ENCODE results near the gene SLC26A6.

The SLC26A6 gene

GRCh38 chr3:48595526-48596121, 39.6 kb downstream of the SLC26A6 start:
- DNase-seq (ENCODE audit: low read depth) = peak; percentile 72

GRCh38 chr3:48595075-48595525, 40.2 kb downstream of the SLC26A6 start, which contains the start of gene COL7A1:
Gene COL7A1 (minus strand): TSS chr3:48595329. CDS start chr3:48595159, 170 bp downstream.
- H3K4me3 ChIP-seq (ENCODE audit: control insufficient read depth, low read depth, low read length) = peak within 1 kb of the TSS; percentile 62
- no peak for TF ChIP-seq CTCF (IDR thresholded peaks at IDR 0.05; ENCODE audit: control insufficient read depth, insufficient read depth, low read depth, low read length, missing control alignments)
- DNase-seq (ENCODE audit: low read depth) = no peak

More at GRCh38 chr3:48595526-48596121, 39.6 kb downstream of the SLC26A6 start:
- peak overlapping the region; percentile 62 for H3K4me3 ChIP-seq (ENCODE audit: control insufficient read depth, low read depth, low read length)
- no peak for TF ChIP-seq CTCF (IDR thresholded peaks at IDR 0.05; ENCODE audit: control insufficient read depth, insufficient read depth, low read depth, low read length, missing control alignments)

- no peak for TF ChIP-seq CTCF (IDR thresholded peaks at IDR 0.05; ENCODE audit: control insufficient read depth, insufficient read depth, low read depth, low read length, missing control alignments)
- H3K4me3 ChIP-seq (ENCODE audit: control insufficient read depth, low read depth, low read length) = peak overlapping the region; percentile 62
- DNase-seq (ENCODE audit: low read depth) = no peak
Observed at GRCh38 chr3:48594417-48595049, 40.7 kb downstream of the SLC26A6 start.

- peak overlapping the region; percentile 62 for H3K4me3 ChIP-seq (ENCODE audit: control insufficient read depth, low read depth, low read length)
- TF ChIP-seq CTCF (IDR thresholded peaks at IDR 0.05; ENCODE audit: control insufficient read depth, insufficient read depth, low read depth, low read length, missing control alignments) = no peak
Observed at GRCh38 chr3:48593337-48593736, 41.9 kb downstream of the SLC26A6 start.

GRCh38 chr3:48592519-48593087, 42.7 kb downstream of the SLC26A6 start:
- no peak for DNase-seq (ENCODE audit: low read depth)
- TF ChIP-seq CTCF (IDR thresholded peaks at IDR 0.05; ENCODE audit: control insufficient read depth, insufficient read depth, low read depth, low read length, missing control alignments) = no peak
- H3K4me3 ChIP-seq (ENCODE audit: control insufficient read depth, low read depth, low read length) = peak overlapping the region; percentile 62

More at GRCh38 chr3:48593337-48593736, 41.9 kb downstream of the SLC26A6 start:
- DNase-seq (ENCODE audit: low read depth) = no peak

GRCh38 chr3:48591886-48592518, 43.3 kb downstream of the SLC26A6 start:
- no peak for DNase-seq (ENCODE audit: low read depth)
- no peak for TF ChIP-seq CTCF (IDR thresholded peaks at IDR 0.05; ENCODE audit: control insufficient read depth, insufficient read depth, low read depth, low read length, missing control alignments)
- H3K4me3 ChIP-seq (ENCODE audit: control insufficient read depth, low read depth, low read length) = no peak overlapping the region; the same call in 1 of the 2 replicates
